Measurements from ENCODE around the gene CD63. TPM values are rescaled to one million over a fixed set of nuclear protein-coding genes. Genes with fewer than 3 reads are reported as not detected.
A peak's percentile ranks its signal among the peaks of the same experiment; 100 is the strongest.

CD63 gene
- total RNA-seq, 1 donor from 2014 or later = 914 TPM

GRCh38 chr12:55742719-55743405, 14.1 kb upstream of the CD63 start, which contains the start of gene GDF11:
Gene GDF11, plus strand, starts transcription at chr12:55743122. Its CDS starts 195 bp downstream, at chr12:55743317.
- intact Hi-C loops (cut with DNase I) = loop anchor here (10.0 kb wide), 2 partner anchors 302 to 372 kb away; partner anchors contain the start of genes RPL41, RPS26 and ZC3H10
- DNase-seq (ENCODE audit: low spot score) = peak; percentile 89

DNA sequence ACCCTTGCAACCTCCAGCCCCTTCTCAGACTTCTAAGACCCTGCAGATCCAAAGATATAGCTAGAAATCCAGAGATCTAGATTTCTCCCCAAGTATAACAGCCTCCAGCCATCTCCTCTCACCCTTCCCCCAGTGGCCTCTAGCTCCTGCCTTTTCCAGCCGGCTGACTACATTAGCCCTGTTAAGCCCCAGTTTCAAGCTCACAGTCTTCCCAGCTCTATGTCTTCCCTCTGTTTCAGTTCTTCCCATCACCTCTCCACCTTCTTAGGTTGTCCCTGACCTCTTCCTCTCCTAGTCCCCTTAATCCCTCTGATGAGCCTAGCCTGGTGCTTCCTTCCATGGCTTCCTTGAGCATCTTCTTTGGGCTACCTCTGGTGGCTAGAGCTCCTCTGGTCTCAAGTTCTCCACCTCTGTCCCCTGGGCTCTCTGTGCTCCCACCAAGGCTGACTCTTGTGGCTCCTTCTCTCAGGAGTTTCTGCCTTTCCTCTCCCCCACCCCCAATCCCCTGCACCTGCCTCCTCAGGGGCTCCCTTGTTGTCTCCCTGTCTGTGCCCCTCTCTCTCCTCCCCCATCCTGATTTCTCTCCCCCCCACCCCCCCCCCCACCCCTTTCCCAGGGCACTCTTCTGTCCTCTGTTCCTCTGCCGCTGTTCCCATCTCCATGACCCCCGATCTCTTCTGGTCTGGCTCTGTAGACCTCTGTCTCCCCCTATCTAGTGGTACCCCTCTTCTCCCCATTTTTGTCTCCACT, 13.3 kb upstream of the CD63 start:
- intact Hi-C loops (cut with DNase I) = loop anchor here (10.0 kb wide), 2 partner anchors 303 to 373 kb away; partner anchors contain the start of genes RPL41, RPS26 and ZC3H10
- no peak for DNase-seq (ENCODE audit: low spot score)

DNA sequence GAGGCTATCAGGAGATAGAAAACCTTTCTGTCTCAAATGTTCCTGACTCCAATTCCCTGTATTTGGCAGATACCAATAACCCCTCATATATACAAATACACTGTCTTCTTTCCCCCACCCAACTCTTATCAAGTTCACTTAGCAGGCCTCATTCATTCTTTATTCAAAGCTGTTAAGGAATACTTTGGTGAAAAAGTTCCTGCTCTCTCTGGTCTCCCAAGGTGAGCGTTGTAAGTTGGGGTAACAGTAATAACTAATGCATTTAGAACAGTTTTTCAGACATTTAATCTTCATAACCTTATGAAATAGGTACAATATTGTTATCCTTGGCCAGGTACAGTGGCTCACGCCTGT, 10.2 kb upstream of the CD63 start:
- intact Hi-C loops (cut with DNase I) = loop anchor here (2.0 to 5.0 kb wide), 3 partner anchors 58 to 202 kb away; partner anchors contain the start of gene PYM1
- no peak for DNase-seq (ENCODE audit: low spot score)

DNA sequence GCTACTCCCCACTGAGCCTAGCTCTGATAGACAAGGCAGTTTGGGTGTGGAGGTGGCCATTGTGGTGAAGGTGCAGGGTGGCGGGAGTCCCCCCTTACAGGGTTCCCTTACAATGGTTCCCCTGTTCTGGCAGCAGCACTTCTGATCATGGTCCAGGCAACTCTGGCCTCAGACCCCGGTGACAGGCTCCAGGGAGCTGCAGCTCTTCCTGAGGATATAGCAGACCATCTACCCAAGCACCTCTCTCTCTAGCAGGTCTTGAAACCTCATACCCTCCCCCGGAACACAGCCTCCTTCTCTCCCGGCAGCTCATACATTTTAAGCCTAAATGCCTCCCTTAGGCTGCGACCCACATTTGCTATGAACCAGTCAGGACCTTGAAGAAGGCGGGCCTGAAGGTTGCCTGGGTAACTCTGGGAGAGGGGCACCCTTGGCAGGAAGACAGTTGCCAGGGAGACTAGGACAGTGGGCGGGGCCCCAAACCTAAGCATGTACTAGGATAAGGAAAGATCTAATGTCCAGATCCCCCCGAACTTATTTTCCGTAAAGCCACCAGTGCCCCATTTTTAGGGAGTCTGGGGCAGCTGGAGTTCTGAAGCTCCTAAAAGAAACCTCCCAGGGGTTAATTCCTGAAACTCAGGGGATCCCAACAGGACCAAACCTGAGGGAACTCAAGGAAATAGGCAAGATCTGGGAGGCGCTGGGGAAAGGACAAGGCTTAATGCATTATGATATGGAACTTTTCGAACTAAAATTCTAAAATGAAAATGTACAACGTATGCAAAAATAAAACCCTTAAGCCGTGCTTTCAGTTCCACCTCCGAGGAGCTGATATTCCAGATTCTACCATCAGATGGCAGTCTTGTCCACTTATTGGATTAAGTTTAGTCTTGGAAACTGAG, 9.6 kb upstream of the CD63 start:
- peak; percentile 82 for DNase-seq (ENCODE audit: low spot score)
- intact Hi-C loops (cut with DNase I) = loop anchor here (2.0 to 5.0 kb wide), 3 partner anchors 58 to 202 kb away; partner anchors contain the start of gene PYM1

GRCh38 chr12:55737581-55738122, 8.8 kb upstream of the CD63 start:
- intact Hi-C loops (cut with DNase I) = loop anchor here (2.0 to 5.0 kb wide), 3 partner anchors 59 to 203 kb away; partner anchors contain the start of gene PYM1
- DNase-seq (ENCODE audit: low spot score) = no peak

- intact Hi-C loops (cut with DNase I) = loop anchor here (5.0 kb wide), 1 partner anchor 190 kb away; the partner anchor contains the start of gene PYM1
- peak; percentile 77 for DNase-seq (ENCODE audit: low spot score)
Observed at GRCh38 chr12:55736780-55737580, 8.2 kb upstream of the CD63 start.

DNA sequence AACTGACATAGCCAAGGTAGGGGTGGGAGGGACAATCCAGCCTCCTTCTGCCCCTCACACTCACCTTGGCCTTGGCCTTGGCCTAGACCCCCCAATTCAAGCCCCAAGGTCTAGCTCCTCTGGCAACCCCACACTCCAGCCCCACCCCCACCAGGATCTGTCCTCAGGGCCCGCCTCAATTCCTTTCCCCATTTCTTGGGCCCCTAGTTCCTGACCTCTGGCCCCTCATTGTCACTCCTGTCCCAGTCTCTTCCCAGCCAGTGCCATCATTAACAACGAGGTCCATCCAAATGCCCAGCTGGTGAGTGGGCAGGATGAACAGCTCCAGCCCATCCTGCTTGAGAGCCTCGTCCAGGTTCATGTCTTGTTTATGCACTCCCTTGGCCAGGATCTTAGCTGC, 7.3 kb upstream of the CD63 start:
- no peak for DNase-seq (ENCODE audit: low spot score)
- intact Hi-C loops (cut with DNase I) = loop anchor here (5.0 kb wide), 1 partner anchor 191 kb away; the partner anchor contains the start of gene PYM1

DNA sequence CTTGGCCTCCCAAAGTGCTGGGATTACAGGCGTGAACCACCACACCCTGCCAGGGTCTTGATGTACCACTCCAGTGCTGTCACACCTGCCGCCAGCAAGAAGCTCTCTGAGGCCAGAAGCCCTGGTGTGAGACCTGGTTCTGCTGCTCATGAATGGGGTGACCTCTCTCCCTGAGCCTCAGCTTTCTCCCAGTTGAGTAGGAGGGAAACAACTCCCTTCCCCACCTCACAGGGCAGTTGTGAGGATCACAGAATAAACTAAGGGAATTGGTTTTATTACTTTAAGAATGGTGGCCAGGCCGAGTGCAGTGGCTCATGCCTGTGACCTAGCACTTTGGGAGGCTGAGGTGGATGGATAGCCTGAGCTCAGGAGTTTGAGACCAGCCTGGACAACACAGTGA, 5.8 kb upstream of the CD63 start:
- intact Hi-C loops (cut with DNase I) = no loop called here
- no peak for DNase-seq (ENCODE audit: low spot score)

GRCh38 chr12:55733858-55734257, 5.0 kb upstream of the CD63 start:
- no peak for DNase-seq (ENCODE audit: low spot score)
- intact Hi-C loops (cut with DNase I) = no loop called here

GRCh38 chr12:55733021-55733555, 4.3 kb upstream of the CD63 start:
- intact Hi-C loops (cut with DNase I) = no loop called here
- no peak for DNase-seq (ENCODE audit: low spot score)

GRCh38 chr12:55732288-55732687, 3.5 kb upstream of the CD63 start:
- intact Hi-C loops (cut with DNase I) = no loop called here
- DNase-seq (ENCODE audit: low spot score) = no peak

DNA sequence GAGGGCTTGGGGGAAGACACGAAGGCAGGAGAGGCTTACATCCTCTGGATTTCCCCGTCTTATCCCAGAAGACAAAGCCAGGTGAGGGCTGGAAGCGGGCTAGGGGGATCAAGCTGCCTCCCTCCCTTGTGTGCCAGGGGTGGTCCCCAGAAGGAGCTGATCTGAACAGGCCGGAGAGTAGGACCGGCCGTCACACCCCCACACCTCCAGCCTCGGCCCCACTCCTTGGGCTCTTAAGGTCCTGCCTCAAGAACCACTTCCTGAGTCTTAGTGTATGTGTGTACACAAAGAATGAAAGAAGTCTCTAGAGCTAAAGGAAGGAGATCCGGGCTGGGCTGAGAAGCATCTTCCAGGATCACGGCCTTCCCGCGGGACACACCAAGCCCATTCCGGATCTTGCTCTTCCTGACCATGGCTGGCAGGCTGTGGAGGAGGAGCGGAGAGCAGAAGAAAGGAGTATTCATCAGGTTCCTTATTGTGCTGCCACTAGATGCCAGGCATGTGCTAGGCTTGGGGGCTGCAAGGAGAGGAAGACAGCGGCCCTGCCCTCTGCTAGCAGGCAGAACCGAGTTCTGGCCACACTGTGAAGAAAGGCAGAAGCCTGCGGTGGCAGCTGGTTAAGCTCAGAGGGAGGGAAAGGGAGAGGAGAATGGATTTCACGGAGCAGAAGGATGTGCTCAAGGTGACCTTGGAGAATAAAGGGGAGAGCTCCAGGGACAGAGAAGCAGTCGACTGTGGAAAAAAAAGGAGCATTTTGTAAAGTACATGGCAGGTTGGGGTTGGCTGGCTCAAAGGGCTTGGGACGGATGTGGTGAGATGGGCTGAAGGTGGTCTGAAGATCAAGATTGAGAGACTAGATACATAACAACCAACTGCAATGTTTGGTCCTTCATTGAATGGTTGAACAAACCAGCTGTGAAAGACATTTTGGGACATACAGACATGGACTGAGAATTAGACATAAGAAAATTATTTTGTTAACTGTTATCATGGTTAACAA, 1.3 kb upstream of the CD63 start:
- no peak for DNase-seq (ENCODE audit: low spot score)
- intact Hi-C loops (cut with DNase I) = loop anchor here (1.0 kb wide), 1 partner anchor 22 kb away; no protein-coding TSS in a partner anchor

GRCh38 chr12:55728186-55728938, 447 bp downstream of the CD63 start:
- peak; percentile 90 for DNase-seq (ENCODE audit: low spot score)
- intact Hi-C loops (cut with DNase I) = no loop called here

DNA sequence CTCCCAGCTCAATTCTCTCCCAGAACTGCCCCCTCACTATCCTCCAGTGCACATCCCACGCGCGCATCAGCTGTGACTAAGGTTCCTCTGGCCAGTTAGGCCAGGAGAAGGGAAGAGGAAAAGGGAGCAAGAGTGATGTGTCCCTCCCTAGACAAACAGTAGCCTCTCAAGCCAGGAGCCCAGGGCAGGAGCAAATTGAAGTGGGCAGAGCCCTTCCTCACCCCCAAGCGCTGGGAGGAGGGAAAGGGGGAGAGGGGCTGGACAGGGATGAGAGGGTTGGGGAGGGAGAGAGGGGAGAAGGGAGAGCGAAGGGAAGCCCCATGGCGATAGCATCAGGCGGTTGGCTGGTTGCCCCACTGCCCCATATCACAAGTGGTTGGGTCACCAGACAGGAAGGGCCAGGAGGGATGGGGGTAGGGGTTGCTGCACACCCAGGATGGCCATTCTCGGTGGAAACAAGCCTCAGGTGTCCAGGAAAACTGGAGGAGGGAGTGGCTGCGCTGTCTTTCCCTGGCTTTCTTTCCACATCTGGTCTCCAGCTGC, 1.1 kb downstream of the CD63 start:
- peak; percentile 87 for DNase-seq (ENCODE audit: low spot score)
- intact Hi-C loops (cut with DNase I) = no loop called here

DNA sequence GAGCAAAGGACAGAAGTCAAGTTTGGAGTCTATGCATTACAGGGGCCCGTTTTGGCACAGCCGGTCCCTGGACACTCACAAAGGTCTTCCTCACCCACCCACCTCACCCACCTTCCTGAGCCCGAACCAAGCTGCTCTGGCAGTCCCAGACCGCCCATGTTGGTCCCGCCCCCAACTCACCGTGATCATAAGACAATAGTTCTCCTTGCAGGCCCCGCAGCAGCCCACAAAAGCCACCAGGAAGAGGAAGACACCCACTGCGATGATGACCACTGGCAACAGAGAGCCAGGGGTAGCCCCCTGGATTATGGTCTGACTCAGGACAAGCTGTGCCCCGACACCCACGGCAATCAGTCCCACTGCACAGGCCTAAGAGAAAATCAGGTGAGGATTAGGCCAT, 1.8 kb downstream of the CD63 start:
- DNase-seq (ENCODE audit: low spot score) = no peak
- intact Hi-C loops (cut with DNase I) = no loop called here

- DNase-seq (ENCODE audit: low spot score) = no peak
- intact Hi-C loops (cut with DNase I) = no loop called here
Observed at GRCh38 chr12:55725556-55725955, 3.3 kb downstream of the CD63 start.
